ENCODE data around the gene IL9. TPM values are rescaled to one million over a fixed set of nuclear protein-coding genes. Genes with fewer than 3 reads are reported as not detected.

IL9 gene
- polyA plus RNA-seq, 1 donor (not counting 4 experiments of a cell fraction or from before 2014, with no cell fraction given), result not detected

DNA sequence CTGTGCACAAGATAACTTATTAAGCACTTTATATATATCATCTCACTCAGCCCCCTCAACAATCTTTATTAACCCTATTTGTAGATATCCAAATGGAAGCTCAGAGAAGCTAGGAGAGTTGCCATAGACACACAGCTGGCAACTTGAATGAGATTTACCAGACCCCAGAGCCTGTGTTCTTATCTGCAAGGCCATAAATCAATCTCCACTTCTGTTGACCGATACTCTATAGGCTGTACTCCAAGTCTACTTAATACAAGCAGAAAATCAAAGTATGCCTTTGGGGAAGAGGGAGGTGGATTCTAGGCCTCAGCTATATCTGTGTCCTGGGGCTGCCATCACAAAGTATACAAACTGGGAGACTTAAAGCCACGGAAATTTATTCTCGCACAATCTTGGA, 6.0 kb upstream of the IL9 start:
- Histone ChIP-seq H3K9ac (ENCODE audit: control insufficient read depth, extremely low read depth, insufficient read depth, low read length) (no peak overlapping the region), H3K36me3 (ENCODE audit: control insufficient read depth in 2 of 2, extremely low read depth in 1 of 2, insufficient read depth in 2 of 2, low read length in 2 of 2) (no peaks in the 10 kb centered on the region), H3K27ac (ENCODE audit: control insufficient read depth, insufficient read depth, low read length) (no peak overlapping the region), H3K4me1 (ENCODE audit: control insufficient read depth, extremely low read depth, insufficient read depth, low read length) (no peaks in the 10 kb centered on the region), H3K27me3 (ENCODE audit: control insufficient read depth, extremely low read depth, insufficient read depth, low read length) (peaks cover 15% of the 10 kb centered on the region), H3K9me1 (ENCODE audit: control insufficient read depth, extremely low read depth, insufficient read depth, low read length) (no peaks in the 10 kb centered on the region), H3K9me3 (ENCODE audit: control insufficient read depth, low read depth, low read length) (no peaks in the 10 kb centered on the region), H3K4me2 (ENCODE audit: control insufficient read depth, extremely low read depth, insufficient read depth, low read depth, low read length) (no peak overlapping the region), H3K4me3 (ENCODE audit: control insufficient read depth in 2 of 3, extremely low read depth in 1 of 3, insufficient read depth in 2 of 3, low read depth in 1 of 3, low read length in 3 of 3) (no peak overlapping the region), H2AFZ (ENCODE audit: control insufficient read depth, low read length) (no peak overlapping the region), H4K20me1 (ENCODE audit: control insufficient read depth, extremely low read depth, insufficient read depth, low read length) (no peaks in the 10 kb centered on the region), H3K79me2 (ENCODE audit: control insufficient read depth, insufficient read depth, low read length) (no peaks in the 10 kb centered on the region)
- no peak for TF ChIP-seq EZH2 (IDR thresholded peaks at IDR 0.05; ENCODE audit: low read length)
- FAIRE-seq (no peak), DNase-seq (ENCODE audit: low read depth, low spot score) (no peak)
- dilution Hi-C loops (cut with MboI; ENCODE audit: extremely low pct_ligation_motif_present, low sequenced_read_pairs), result no loop called here

- Histone ChIP-seq H3K79me2 (ENCODE audit: control insufficient read depth, insufficient read depth, low read length) (no peaks in the 10 kb centered on the region), H2AFZ (ENCODE audit: control insufficient read depth, low read length) (no peak overlapping the region), H3K36me3 (ENCODE audit: control insufficient read depth in 2 of 2, extremely low read depth in 1 of 2, insufficient read depth in 2 of 2, low read length in 2 of 2) (no peaks in the 10 kb centered on the region), H3K4me1 (ENCODE audit: control insufficient read depth, extremely low read depth, insufficient read depth, low read length) (no peaks in the 10 kb centered on the region), H4K20me1 (ENCODE audit: control insufficient read depth, extremely low read depth, insufficient read depth, low read length) (no peaks in the 10 kb centered on the region), H3K27ac (ENCODE audit: control insufficient read depth, insufficient read depth, low read length) (no peak overlapping the region), H3K4me2 (ENCODE audit: control insufficient read depth, extremely low read depth, insufficient read depth, low read depth, low read length) (no peak overlapping the region), H3K9me1 (ENCODE audit: control insufficient read depth, extremely low read depth, insufficient read depth, low read length) (no peaks in the 10 kb centered on the region), H3K9me3 (ENCODE audit: control insufficient read depth, low read depth, low read length) (no peaks in the 10 kb centered on the region), H3K4me3 (ENCODE audit: control insufficient read depth in 2 of 3, extremely low read depth in 1 of 3, insufficient read depth in 2 of 3, low read depth in 1 of 3, low read length in 3 of 3) (no peak overlapping the region), H3K9ac (ENCODE audit: control insufficient read depth, extremely low read depth, insufficient read depth, low read length) (no peak overlapping the region), H3K27me3 (ENCODE audit: control insufficient read depth, extremely low read depth, insufficient read depth, low read length) (peaks cover 14% of the 10 kb centered on the region)
- dilution Hi-C loops (cut with MboI; ENCODE audit: extremely low pct_ligation_motif_present, low sequenced_read_pairs), result no loop called here
- no peak for DNase-seq (ENCODE audit: low read depth, low spot score)
- FAIRE-seq, result no peak
- TF ChIP-seq EZH2 (IDR thresholded peaks at IDR 0.05; ENCODE audit: low read length), result no peak
- TF ChIP-seq, protein P1, sequence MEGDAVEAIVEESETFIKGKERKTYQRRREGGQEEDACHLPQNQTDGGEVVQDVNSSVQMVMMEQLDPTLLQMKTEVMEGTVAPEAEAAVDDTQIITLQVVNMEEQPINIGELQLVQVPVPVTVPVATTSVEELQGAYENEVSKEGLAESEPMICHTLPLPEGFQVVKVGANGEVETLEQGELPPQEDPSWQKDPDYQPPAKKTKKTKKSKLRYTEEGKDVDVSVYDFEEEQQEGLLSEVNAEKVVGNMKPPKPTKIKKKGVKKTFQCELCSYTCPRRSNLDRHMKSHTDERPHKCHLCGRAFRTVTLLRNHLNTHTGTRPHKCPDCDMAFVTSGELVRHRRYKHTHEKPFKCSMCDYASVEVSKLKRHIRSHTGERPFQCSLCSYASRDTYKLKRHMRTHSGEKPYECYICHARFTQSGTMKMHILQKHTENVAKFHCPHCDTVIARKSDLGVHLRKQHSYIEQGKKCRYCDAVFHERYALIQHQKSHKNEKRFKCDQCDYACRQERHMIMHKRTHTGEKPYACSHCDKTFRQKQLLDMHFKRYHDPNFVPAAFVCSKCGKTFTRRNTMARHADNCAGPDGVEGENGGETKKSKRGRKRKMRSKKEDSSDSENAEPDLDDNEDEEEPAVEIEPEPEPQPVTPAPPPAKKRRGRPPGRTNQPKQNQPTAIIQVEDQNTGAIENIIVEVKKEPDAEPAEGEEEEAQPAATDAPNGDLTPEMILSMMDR (optimal IDR thresholded peaks at IDR 0.05 in 1 of 3, IDR thresholded peaks at IDR 0.05 in 1 of 3, conservative IDR thresholded peaks at IDR 0.05 in 1 of 3; ENCODE audit: extremely low read depth in 1 of 3, insufficient read depth in 2 of 3, low read length in 3 of 3), result no peak
These were observed 4.6 kb upstream of the IL9 start for GRCh38 chr5:135900276-135900675.

DNA sequence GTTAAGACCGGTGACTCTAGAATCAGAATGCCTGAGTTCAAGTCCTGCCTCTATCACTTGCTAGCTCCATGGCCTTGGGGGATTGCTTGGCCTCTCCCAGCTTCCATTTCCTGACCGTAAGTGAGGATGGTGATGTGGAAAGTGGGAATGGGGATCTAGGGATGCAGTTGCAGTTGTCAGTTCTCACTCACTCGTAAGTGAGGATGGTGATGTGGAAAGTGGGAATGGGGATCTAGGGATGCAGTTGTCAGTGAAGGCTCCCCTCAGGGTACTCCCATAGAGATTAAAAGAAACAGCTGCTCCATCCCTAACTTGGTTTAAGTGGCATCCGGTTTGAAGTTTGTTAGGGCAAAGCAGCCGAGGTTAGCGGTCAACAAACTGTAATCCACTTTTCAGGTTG, 3.0 kb upstream of the IL9 start:
- DNase-seq (ENCODE audit: low read depth, low spot score) (no peak), FAIRE-seq (no peak)
- TF ChIP-seq, protein P1 (optimal IDR thresholded peaks at IDR 0.05 in 1 of 3, IDR thresholded peaks at IDR 0.05 in 1 of 3, conservative IDR thresholded peaks at IDR 0.05 in 1 of 3; ENCODE audit: extremely low read depth in 1 of 3, insufficient read depth in 2 of 3, low read length in 3 of 3), result no peak
- no peak for TF ChIP-seq EZH2 (IDR thresholded peaks at IDR 0.05; ENCODE audit: low read length)
- H3K27me3 ChIP-seq (ENCODE audit: control insufficient read depth, extremely low read depth, insufficient read depth, low read length), result peaks cover 14% of the 10 kb centered on the region
- H3K79me2 ChIP-seq (ENCODE audit: control insufficient read depth, insufficient read depth, low read length), result no peaks in the 10 kb centered on the region
- no peak overlapping the region for H3K4me2 ChIP-seq (ENCODE audit: control insufficient read depth, extremely low read depth, insufficient read depth, low read depth, low read length)
- dilution Hi-C loops (cut with MboI; ENCODE audit: extremely low pct_ligation_motif_present, low sequenced_read_pairs), result no loop called here
- H3K4me3 ChIP-seq (ENCODE audit: control insufficient read depth in 2 of 3, extremely low read depth in 1 of 3, insufficient read depth in 2 of 3, low read depth in 1 of 3, low read length in 3 of 3), result no peak overlapping the region
- no peaks in the 10 kb centered on the region for H3K9me1 ChIP-seq (ENCODE audit: control insufficient read depth, extremely low read depth, insufficient read depth, low read length)
- H3K36me3 ChIP-seq (ENCODE audit: control insufficient read depth in 2 of 2, extremely low read depth in 1 of 2, insufficient read depth in 2 of 2, low read length in 2 of 2), result no peaks in the 10 kb centered on the region
- H3K4me1 ChIP-seq (ENCODE audit: control insufficient read depth, extremely low read depth, insufficient read depth, low read length), result no peaks in the 10 kb centered on the region
- no peak overlapping the region for H3K27ac ChIP-seq (ENCODE audit: control insufficient read depth, insufficient read depth, low read length)
- H3K9ac ChIP-seq (ENCODE audit: control insufficient read depth, extremely low read depth, insufficient read depth, low read length), result no peak overlapping the region
- H3K9me3 ChIP-seq (ENCODE audit: control insufficient read depth, low read depth, low read length), result no peaks in the 10 kb centered on the region
- no peaks in the 10 kb centered on the region for H4K20me1 ChIP-seq (ENCODE audit: control insufficient read depth, extremely low read depth, insufficient read depth, low read length)
- H2AFZ ChIP-seq (ENCODE audit: control insufficient read depth, low read length), result no peak overlapping the region
